BLaER1 treated with 17β-estradiol and CSF1 and Interleukin-3, amounts not matched to agents 10 nM and 100 nM (cell line): ENCODE results near the gene DPP6.
A peak's percentile ranks its signal among the peaks of the same experiment; 100 is the strongest.

Source experiments
- H3K27ac ChIP-seq, 11 experiments: shearing (Covaris generic); formaldehyde crosslinking; 2 replicates each; pipeline ENCODE4 v1.8.1; 2022
- H3K27me3 ChIP-seq, 11 experiments: shearing (Covaris generic); formaldehyde crosslinking; 2 replicates each; pipeline ENCODE4 v1.8.1; 2022
- H3K36me3 ChIP-seq, 11 experiments: shearing (Covaris generic); formaldehyde crosslinking; 2 replicates each; pipeline ENCODE4 v1.8.1; 2022
- H3K4me1 ChIP-seq, 10 experiments: shearing (Covaris generic); formaldehyde crosslinking; 2 replicates each; pipeline ENCODE4 v1.8.1; 2022
- H3K4me2 ChIP-seq, 11 experiments: shearing (Covaris generic); formaldehyde crosslinking; 2 replicates each; pipeline ENCODE4 v1.8.1; 2022
- H3K4me3 ChIP-seq, 10 experiments: shearing (Covaris generic); formaldehyde crosslinking; 2 replicates each; pipeline ENCODE4 v1.8.1; 2022
- H3K9ac ChIP-seq, 11 experiments: shearing (Covaris generic); formaldehyde crosslinking; 2 replicates each; pipeline ENCODE4 v1.8.1; 2022
- H3K9me3 ChIP-seq, 11 experiments: shearing (Covaris generic); formaldehyde crosslinking; replicated peaks in 1 of 11; 2 replicates each; pipeline ENCODE4 v1.8.1; 2022
- H4K20me1 ChIP-seq, 11 experiments: shearing (Covaris generic); formaldehyde crosslinking; 2 replicates each; pipeline ENCODE4 v1.8.1; 2022
- Cebpa-rat ChIP-seq, 11 experiments: shearing (Covaris generic); IDR thresholded peaks; 2 replicates each; pipeline ENCODE4 v1.8.1; 2022

Gene DPP6

DNA sequence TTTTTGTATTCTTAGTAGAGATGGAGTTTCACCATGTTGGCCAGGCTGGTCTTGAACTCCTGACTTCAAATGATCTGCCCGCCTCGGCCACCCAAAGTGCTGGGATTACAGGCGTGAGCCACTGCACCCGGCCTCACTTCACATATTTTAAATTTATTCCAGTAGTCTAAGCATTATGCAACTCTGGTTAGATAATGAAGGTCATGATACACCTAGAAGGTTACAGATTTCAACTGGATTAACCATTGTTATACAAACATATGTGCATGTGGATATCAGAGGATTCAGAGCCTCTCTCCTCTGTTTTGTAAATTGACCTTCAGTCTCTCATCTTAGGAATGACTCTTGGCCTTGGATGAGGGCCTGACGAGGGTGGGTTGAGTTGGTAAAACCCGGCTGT is 146.3 kb downstream of the DPP6 start:
- H3K9me3 ChIP-seq, result no peaks in the 10 kb centered on the region
- no peak overlapping the region for H3K4me3 ChIP-seq
- TF ChIP-seq Cebpa-rat (IDR thresholded peaks at IDR 0.05), result no peak
- H3K27ac ChIP-seq, result no peak overlapping the region
- no peak overlapping the region for H3K4me2 ChIP-seq
- H3K27me3 ChIP-seq, result no peaks in the 10 kb centered on the region
- H4K20me1 ChIP-seq, result no peaks in the 10 kb centered on the region
- peaks cover 0 to 19% (median 15%) of the 10 kb centered on the region in 10 experiments; a peak in 13 of 20 replicates for H3K4me1 ChIP-seq
- no peaks in the 10 kb centered on the region for H3K36me3 ChIP-seq
- no peak overlapping the region for H3K9ac ChIP-seq

DNA sequence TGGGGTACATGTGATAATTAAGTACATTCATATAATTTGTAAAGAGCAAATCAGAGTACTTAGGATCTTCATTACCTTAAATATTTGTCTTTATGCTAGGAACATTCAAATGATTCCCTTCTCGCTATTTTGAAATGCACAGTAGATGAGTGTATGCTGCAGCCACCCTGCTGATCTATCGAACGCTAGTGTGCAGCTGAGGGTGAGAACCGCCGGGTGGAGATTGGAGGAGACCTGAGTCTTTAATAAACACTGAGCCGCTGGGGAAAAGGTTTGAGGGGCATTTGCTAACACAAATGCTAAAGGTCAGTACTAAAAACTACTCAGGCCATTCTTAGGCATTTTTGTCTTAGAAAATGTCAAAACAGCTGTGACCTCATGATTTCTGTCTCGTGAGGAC is 148.0 kb downstream of the DPP6 start:
- H3K4me2 ChIP-seq, result peak overlapping the region in 1 of 11 experiments; percentile 61; a peak in 1 of 22 replicates
- no peak overlapping the region for H3K9ac ChIP-seq
- H3K9me3 ChIP-seq, result no peaks in the 10 kb centered on the region
- no peak overlapping the region for H3K4me3 ChIP-seq
- H3K27me3 ChIP-seq, result no peaks in the 10 kb centered on the region
- peaks cover 0 to 19% (median 15%) of the 10 kb centered on the region in 10 experiments; a peak in 13 of 20 replicates for H3K4me1 ChIP-seq
- H3K27ac ChIP-seq, result peak overlapping the region in 1 of 11 experiments; percentile 68; a peak in 2 of 22 replicates
- H3K36me3 ChIP-seq, result no peaks in the 10 kb centered on the region
- TF ChIP-seq Cebpa-rat (IDR thresholded peaks at IDR 0.05), result no peak
- H4K20me1 ChIP-seq, result no peaks in the 10 kb centered on the region

DNA sequence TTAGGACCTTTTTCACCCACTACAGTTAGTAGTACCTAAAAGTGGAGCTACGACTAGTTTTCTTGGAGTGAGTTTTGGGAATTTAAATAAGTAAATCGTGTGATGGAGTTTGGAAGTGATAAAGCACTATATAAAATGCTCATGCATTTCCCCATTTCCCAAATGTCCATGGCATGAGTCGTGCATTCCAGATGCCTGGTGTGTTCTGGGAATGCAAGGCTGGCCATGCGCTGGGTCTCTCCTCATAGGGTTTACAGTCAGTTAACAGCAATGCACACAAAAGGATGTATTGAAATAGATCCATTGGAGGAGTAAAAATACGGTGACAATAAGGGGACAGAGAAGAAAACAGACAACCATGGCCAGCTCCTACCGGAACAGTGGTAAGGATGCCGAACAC is 149.8 kb downstream of the DPP6 start:
- Histone ChIP-seq H3K4me3 (no peak overlapping the region), H3K27ac (peak overlapping the region in 4 of 11 experiments; percentile 9 to 65 (median 36); a peak in 6 of 22 replicates), H4K20me1 (no peaks in the 10 kb centered on the region), H3K4me1 (peaks cover 0 to 19% (median 15%) of the 10 kb centered on the region in 10 experiments; a peak in 13 of 20 replicates), H3K9me3 (no peaks in the 10 kb centered on the region), H3K36me3 (no peaks in the 10 kb centered on the region), H3K27me3 (no peaks in the 10 kb centered on the region), H3K9ac (no peak overlapping the region), H3K4me2 (peak overlapping the region in 7 of 11 experiments; percentile 6 to 66 (median 52); a peak in 11 of 22 replicates)
- TF ChIP-seq Cebpa-rat (IDR thresholded peaks at IDR 0.05), result no peak

DNA sequence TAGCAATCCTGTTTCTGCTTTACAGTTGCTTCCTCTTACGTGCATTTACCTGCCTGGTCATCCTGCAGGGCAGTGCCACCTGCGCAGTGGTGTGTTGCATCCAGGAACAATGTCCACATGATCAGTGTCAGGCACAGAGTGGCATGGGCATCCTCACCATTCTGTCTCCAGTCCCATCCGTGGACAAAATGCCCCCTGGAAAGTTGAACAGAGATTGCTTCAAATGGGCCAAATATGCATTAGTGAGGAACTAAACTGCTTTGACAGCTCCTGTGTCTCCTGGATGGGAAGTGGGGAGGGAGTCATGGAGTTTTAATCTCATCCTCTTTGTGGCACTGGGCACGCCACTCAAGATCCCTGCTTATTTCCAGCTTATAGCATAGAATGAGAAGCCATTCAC is 151.8 kb downstream of the DPP6 start:
- H3K36me3 ChIP-seq, result no peaks in the 10 kb centered on the region
- no peak for TF ChIP-seq Cebpa-rat (IDR thresholded peaks at IDR 0.05)
- H3K4me1 ChIP-seq, result peaks cover 0 to 19% (median 15%) of the 10 kb centered on the region in 10 experiments; a peak in 13 of 20 replicates

GRCh38 chr7:154212861-154213260 is 160.7 kb downstream of the DPP6 start:
- Histone ChIP-seq H3K9ac (no peak overlapping the region), H3K4me2 (no peak overlapping the region), H3K36me3 (no peaks in the 10 kb centered on the region), H3K27me3 (no peaks in the 10 kb centered on the region), H4K20me1 (no peaks in the 10 kb centered on the region), H3K4me1 (peaks cover 0 to 20% (median 3%) of the 10 kb centered on the region in 10 experiments; a peak in 6 of 20 replicates), H3K4me3 (no peak overlapping the region), H3K27ac (no peak overlapping the region), H3K9me3 (no peaks in the 10 kb centered on the region)
- TF ChIP-seq Cebpa-rat (IDR thresholded peaks at IDR 0.05), result no peak

More for the DNA sequence above, 151.8 kb downstream of the DPP6 start:
- no peaks in the 10 kb centered on the region for H3K9me3 ChIP-seq
- H3K27me3 ChIP-seq, result no peaks in the 10 kb centered on the region
- no peak overlapping the region for H3K4me3 ChIP-seq
- 0 out of 22 replicates have a peak overlapping the region, but pooled peaks of 1 of the 11 experiments have one; percentile 3 for H3K27ac ChIP-seq
- no peak overlapping the region for H3K4me2 ChIP-seq
- H3K9ac ChIP-seq, result no peak overlapping the region
- H4K20me1 ChIP-seq, result no peaks in the 10 kb centered on the region

DNA sequence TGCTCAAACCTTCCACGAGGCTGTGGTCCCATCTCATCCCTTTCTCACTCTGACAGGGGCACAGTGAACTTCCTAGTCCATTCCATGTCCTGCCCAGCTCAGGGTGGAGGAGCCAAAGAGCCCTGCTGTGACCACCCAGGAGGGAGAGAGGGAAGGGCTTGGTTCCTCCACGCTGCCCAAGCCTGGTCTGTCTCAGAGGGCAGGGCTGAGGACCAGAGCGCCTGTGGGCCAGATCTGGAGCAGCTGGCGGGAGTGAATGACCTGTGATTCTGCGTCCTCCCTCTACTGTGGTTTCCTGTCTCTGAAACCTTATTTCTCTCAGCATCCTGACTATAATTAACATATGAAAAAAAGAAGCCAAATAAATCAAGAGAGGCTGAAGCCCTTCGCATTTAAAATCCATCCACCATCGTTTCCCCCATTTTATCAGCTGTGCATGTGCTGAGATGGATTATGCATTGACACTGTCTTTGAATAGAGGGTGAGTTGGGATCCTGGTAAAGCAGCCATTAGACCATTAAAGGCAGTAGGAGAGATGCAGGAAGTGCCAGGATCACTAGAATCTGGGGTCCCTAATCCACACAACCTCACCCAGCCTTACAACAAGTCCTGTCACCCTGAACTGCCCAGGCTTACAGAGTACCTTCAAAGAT is 165.6 kb downstream of the DPP6 start:
- TF ChIP-seq Cebpa-rat (IDR thresholded peaks at IDR 0.05), result no peak
- H3K4me1 ChIP-seq, result peaks cover 0 to 21% (median 4%) of the 10 kb centered on the region in 10 experiments; a peak in 6 of 20 replicates
- H3K9ac ChIP-seq, result no peak overlapping the region
- H3K4me2 ChIP-seq, result 0 out of 22 replicates have a peak overlapping the region, but pooled peaks of 1 of the 11 experiments have one; percentile 8
- no peaks in the 10 kb centered on the region for H4K20me1 ChIP-seq
- no peak overlapping the region for H3K4me3 ChIP-seq
- H3K27me3 ChIP-seq, result no peaks in the 10 kb centered on the region
- no peaks in the 10 kb centered on the region for H3K36me3 ChIP-seq
- H3K9me3 ChIP-seq, result no peaks in the 10 kb centered on the region
- no peak overlapping the region for H3K27ac ChIP-seq

DNA sequence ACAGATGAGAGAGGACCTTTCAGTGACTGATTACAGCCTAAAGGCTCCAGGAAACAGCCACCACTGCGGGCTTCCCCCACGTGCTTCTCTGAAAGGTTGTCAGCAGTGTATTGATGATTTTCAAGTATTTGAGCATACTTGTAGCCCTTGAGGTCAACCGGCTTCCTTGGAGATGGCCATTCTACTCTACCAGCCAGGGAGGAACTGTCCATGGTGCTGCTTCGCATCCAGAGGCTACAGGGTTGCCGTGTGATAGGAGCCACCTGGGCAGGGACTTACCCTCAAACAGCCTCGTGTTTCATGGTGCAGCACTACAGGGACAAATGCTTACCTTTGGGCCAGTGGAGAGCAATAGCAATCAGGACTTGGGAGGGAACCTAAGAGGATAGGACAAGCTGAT is 179.5 kb downstream of the DPP6 start:
- no peak overlapping the region for H3K27ac ChIP-seq
- no peak overlapping the region for H3K4me3 ChIP-seq
- no peaks in the 10 kb centered on the region for H3K27me3 ChIP-seq
- H3K9ac ChIP-seq, result no peak overlapping the region
- no peak for TF ChIP-seq Cebpa-rat (IDR thresholded peaks at IDR 0.05)
- H3K4me2 ChIP-seq, result no peak overlapping the region
- H3K9me3 ChIP-seq, result peaks cover 0 to 6% (median 0%) of the 10 kb centered on the region in 11 experiments; a peak in 3 of 22 replicates
- no peaks in the 10 kb centered on the region for H3K4me1 ChIP-seq
- H3K36me3 ChIP-seq, result no peaks in the 10 kb centered on the region
- no peaks in the 10 kb centered on the region for H4K20me1 ChIP-seq

DNA sequence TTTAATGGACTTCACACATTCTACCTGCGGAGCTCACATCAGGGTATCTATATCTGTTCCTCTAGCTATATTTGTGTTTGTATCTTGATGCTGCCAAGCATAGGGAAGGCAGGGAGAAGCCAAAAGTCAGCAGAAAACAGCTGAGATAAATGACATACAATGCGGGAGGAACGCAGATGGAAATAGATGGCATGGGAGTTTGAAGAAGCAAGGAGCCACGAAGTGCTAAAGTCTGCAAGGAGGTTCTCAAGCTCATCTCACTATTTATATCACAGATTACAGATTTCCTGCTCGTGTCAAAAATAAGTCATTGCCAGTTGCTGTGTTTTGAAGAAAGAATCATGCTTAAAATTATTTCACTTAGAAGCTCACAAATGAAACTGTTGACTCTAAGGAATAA is 180.5 kb downstream of the DPP6 start:
- Histone ChIP-seq H3K9me3 (peaks cover 0 to 6% (median 0%) of the 10 kb centered on the region in 11 experiments; a peak in 3 of 22 replicates), H3K27ac (no peak overlapping the region), H4K20me1 (no peaks in the 10 kb centered on the region), H3K4me1 (no peaks in the 10 kb centered on the region), H3K27me3 (no peaks in the 10 kb centered on the region), H3K36me3 (no peaks in the 10 kb centered on the region), H3K4me3 (no peak overlapping the region), H3K9ac (no peak overlapping the region), H3K4me2 (no peak overlapping the region)
- no peak for TF ChIP-seq Cebpa-rat (IDR thresholded peaks at IDR 0.05)

GRCh38 chr7:154241988-154242387 is 189.8 kb downstream of the DPP6 start:
- H3K9me3 ChIP-seq, result peaks cover 19 to 27% (median 24%) of the 10 kb centered on the region in 11 experiments
- H3K27ac ChIP-seq, result no peak overlapping the region
- no peaks in the 10 kb centered on the region for H3K4me1 ChIP-seq
- no peak overlapping the region for H3K4me3 ChIP-seq
- no peaks in the 10 kb centered on the region for H4K20me1 ChIP-seq
- H3K27me3 ChIP-seq, result no peaks in the 10 kb centered on the region
- no peak overlapping the region for H3K4me2 ChIP-seq
- no peak overlapping the region for H3K9ac ChIP-seq
- no peak for TF ChIP-seq Cebpa-rat (IDR thresholded peaks at IDR 0.05)
- no peaks in the 10 kb centered on the region for H3K36me3 ChIP-seq

DNA sequence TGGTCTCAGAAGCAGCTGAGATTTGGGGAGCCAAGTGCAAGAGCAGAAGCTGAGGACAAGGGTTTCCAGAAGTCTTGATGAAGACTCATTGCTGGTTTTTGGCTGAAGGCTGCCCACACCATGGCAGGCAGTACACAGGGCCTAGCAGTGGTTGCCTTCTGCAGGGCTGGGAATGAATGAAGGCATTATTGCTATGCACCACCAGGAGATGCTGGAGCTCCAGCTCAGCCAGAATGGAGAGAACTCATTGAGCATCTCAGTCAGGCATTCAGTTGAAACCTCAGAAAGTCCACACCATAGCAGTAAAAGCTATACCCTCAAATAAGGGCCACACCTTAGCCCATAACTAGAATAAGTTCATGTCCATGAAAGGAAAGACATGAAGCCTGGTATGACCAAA is 190.5 kb downstream of the DPP6 start:
- Histone ChIP-seq H3K27ac (no peak overlapping the region), H3K9ac (no peak overlapping the region), H3K36me3 (no peaks in the 10 kb centered on the region), H4K20me1 (no peaks in the 10 kb centered on the region), H3K27me3 (no peaks in the 10 kb centered on the region), H3K9me3 (peaks cover 19 to 27% (median 24%) of the 10 kb centered on the region in 11 experiments), H3K4me3 (no peak overlapping the region), H3K4me2 (no peak overlapping the region), H3K4me1 (no peaks in the 10 kb centered on the region)
- no peak for TF ChIP-seq Cebpa-rat (IDR thresholded peaks at IDR 0.05)
